KMS-11 (cell line): ENCODE results near the gene BCAR3.

Experiments used
- H2AFZ ChIP-seq: fragments of 200-600 bp; sonication (generic); 2 replicates; pipeline ENCODE4 v1.6.1; 2016; ENCODE audit warnings: antibody characterized with exemption, mixed run types, low read depth
- H3K27ac ChIP-seq: fragments of 200-600 bp; sonication (generic); 2 replicates; pipeline ENCODE4 v1.6.1; 2016; ENCODE audit warnings: mild to moderate bottlenecking, mixed run types
- H3K27me3 ChIP-seq: fragments of 200-600 bp; sonication (generic); 2 replicates; pipeline ENCODE4 v1.6.1; 2017; ENCODE audit warnings: mild to moderate bottlenecking, low read depth, mixed run types, moderate library complexity; ENCODE audit not compliant: insufficient read depth
- H3K36me3 ChIP-seq: fragments of 200-600 bp; sonication (generic); 2 replicates; pipeline ENCODE4 v1.6.1; 2017; ENCODE audit warnings: mild to moderate bottlenecking, mixed run types; ENCODE audit not compliant: insufficient read depth
- H3K4me1 ChIP-seq: fragments of 200-600 bp; sonication (generic); 2 replicates; pipeline ENCODE4 v1.6.1; 2016; ENCODE audit warnings: mild to moderate bottlenecking, low read depth, mixed run types; ENCODE audit not compliant: poor library complexity, severe bottlenecking
- H3K4me2 ChIP-seq: fragments of 200-600 bp; sonication (generic); 2 replicates; pipeline ENCODE4 v1.7.0; 2016; ENCODE audit warnings: mild to moderate bottlenecking, mixed run types
- H3K4me3 ChIP-seq: fragments of 200-600 bp; sonication (generic); IDR thresholded peaks from 2 replicates; pipeline ENCODE4 v1.6.1; 2017; ENCODE audit warnings: low read depth, low read length, mixed read lengths; ENCODE audit not compliant: insufficient read depth
- H3K79me2 ChIP-seq: fragments of 200-600 bp; sonication (generic); 2 replicates; pipeline ENCODE4 v1.6.1; 2016; ENCODE audit warnings: low read depth, mixed run types; ENCODE audit not compliant: insufficient read depth
- H3K9ac ChIP-seq: fragments of 200-600 bp; sonication (generic); 2 replicates; pipeline ENCODE4 v1.6.1; 2016; ENCODE audit warnings: mild to moderate bottlenecking, mixed run types
- H4K20me1 ChIP-seq: fragments of 200-600 bp; sonication (generic); 2 replicates; pipeline ENCODE4 v1.6.1; 2016; ENCODE audit warnings: mild to moderate bottlenecking, mixed run types; ENCODE audit not compliant: insufficient read depth
- CTCF ChIP-seq: fragments of 200-600 bp; sonication (generic); conservative IDR thresholded peaks from 2 replicates; pipeline ENCODE4 v1.6.1; 2017; ENCODE audit warnings: low read depth, mild to moderate bottlenecking, antibody characterized with exemption, low read length, moderate library complexity, mixed read lengths

The BCAR3 gene

GRCh38 chr1:93720956-93721626 lies 39.5 kb upstream of the BCAR3 start:
- Histone ChIP-seq H4K20me1 (no peaks in the 10 kb centered on the region), H3K4me1 (peaks cover 22% of the 10 kb centered on the region), H3K4me3 (no peak overlapping the region), H3K27me3 (no peaks in the 10 kb centered on the region), H3K36me3 (no peaks in the 10 kb centered on the region), H3K27ac (no peak overlapping the region), H3K9ac (no peak overlapping the region), H3K79me2 (no peaks in the 10 kb centered on the region), H3K4me2 (no peak overlapping the region), H2AFZ (no peak overlapping the region)
- no peak for TF ChIP-seq CTCF

- Histone ChIP-seq H3K9ac (peak overlapping the region; percentile 44; the same call in 1 of the 2 replicates), H3K4me2 (peak overlapping the region; percentile 59), H3K4me3 (no peak overlapping the region), H2AFZ (no peak overlapping the region; the same call in 1 of the 2 replicates), H3K4me1 (peaks cover 57% of the 10 kb centered on the region), H3K36me3 (no peaks in the 10 kb centered on the region), H3K27ac (peak overlapping the region; percentile 80), H3K79me2 (no peaks in the 10 kb centered on the region), H4K20me1 (no peaks in the 10 kb centered on the region), H3K27me3 (no peaks in the 10 kb centered on the region)
- TF ChIP-seq CTCF = no peak
These were observed 36.0 kb upstream of the BCAR3 start for GRCh38 chr1:93717640-93718039.

- H3K27ac ChIP-seq = peak overlapping the region; percentile 80
These were observed 35.3 kb upstream of the BCAR3 start for GRCh38 chr1:93716941-93717368.

GRCh38 chr1:93716163-93716562 lies 34.5 kb upstream of the BCAR3 start:
- Histone ChIP-seq H3K9ac (peak overlapping the region; percentile 44; the same call in 1 of the 2 replicates), H3K36me3 (no peaks in the 10 kb centered on the region), H3K4me3 (no peak overlapping the region), H4K20me1 (no peaks in the 10 kb centered on the region), H2AFZ (peak overlapping the region; percentile 21; the same call in 1 of the 2 replicates), H3K27me3 (no peaks in the 10 kb centered on the region), H3K4me2 (peak overlapping the region; percentile 59; the same call in 1 of the 2 replicates), H3K79me2 (no peaks in the 10 kb centered on the region), H3K27ac (peak overlapping the region; percentile 80), H3K4me1 (peaks cover 59% of the 10 kb centered on the region)
- TF ChIP-seq CTCF = no peak

More at GRCh38 chr1:93716941-93717368, 35.3 kb upstream of the BCAR3 start:
- H3K4me1 ChIP-seq = peaks cover 59% of the 10 kb centered on the region
- no peaks in the 10 kb centered on the region for H3K36me3 ChIP-seq
- H3K27me3 ChIP-seq = no peaks in the 10 kb centered on the region
- peak overlapping the region; percentile 11; the same call in 1 of the 2 replicates for H2AFZ ChIP-seq
- H3K9ac ChIP-seq = peak overlapping the region; percentile 44; the same call in 1 of the 2 replicates
- H4K20me1 ChIP-seq = no peaks in the 10 kb centered on the region
- H3K4me2 ChIP-seq = peak overlapping the region; percentile 59
- no peaks in the 10 kb centered on the region for H3K79me2 ChIP-seq
- no peak overlapping the region for H3K4me3 ChIP-seq
- TF ChIP-seq CTCF = no peak
